GM18909 (cell line): ENCODE measurements around the gene DGKB.

Source experiments
- ATAC-seq: cut with Tn5 transposase; IDR thresholded peaks from one replicate; pipeline ENCODE4 v1.9.1; 2021; ENCODE audit warnings: mild to moderate bottlenecking; ENCODE audit not compliant: unreplicated experiment, poor library complexity

DGKB gene

DNA sequence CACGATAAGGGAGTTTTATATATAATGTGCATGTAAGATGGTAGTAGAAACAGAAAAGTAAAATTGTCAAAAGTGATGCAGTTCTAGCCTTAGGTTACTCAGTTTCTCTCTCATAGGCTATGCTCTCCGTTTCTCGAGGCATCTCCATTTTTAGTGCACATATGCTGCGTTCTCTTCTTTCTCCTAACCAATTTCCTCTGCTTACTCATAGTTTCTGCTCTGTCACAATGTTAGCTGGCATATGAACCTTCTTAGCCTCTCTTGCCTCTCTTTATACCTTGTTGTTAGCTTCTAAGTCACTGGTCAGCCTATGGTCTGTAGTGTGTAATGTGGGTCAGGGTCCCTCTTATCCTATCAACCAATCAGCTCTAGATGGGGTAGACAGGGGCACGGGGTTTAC, 632.5 kb downstream of the DGKB start:
- no peak for ATAC-seq

DNA sequence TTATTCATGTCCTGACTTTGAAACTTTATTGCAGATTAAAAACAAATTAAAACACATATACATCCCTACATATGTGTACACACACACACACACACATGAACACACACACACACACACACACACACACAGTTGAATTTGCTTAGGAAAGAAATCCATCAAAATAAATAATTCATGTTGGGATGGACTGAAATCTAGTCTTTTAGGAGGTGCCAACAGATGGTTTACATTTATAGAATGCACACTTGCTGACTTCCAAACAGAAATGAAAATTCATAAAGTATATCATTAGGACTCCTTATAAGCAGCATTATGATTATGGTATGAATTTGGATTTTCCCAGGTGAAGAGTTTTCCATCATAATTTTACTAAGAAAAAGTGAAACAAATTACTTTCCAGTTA, 642.5 kb downstream of the DGKB start:
- no peak for ATAC-seq

DNA sequence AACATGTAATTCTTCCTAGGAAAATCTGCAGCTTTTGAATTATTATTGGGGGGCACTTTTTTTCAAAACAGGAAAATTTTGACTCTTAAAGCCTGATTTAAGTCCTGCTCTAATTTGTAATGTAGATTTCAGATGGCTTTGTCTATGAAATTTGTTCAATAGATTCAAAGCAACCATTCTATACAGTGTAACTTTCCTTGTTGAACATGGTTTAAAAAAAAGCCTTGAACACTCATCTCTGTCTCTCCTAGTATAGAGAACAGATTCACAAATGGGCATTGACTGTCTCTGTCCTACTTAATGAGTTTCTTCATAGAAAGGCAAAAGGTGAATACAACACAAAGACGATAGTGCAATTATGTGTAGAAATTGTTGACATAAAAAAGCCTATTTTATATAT, 643.7 kb downstream of the DGKB start:
- no peak for ATAC-seq

DNA sequence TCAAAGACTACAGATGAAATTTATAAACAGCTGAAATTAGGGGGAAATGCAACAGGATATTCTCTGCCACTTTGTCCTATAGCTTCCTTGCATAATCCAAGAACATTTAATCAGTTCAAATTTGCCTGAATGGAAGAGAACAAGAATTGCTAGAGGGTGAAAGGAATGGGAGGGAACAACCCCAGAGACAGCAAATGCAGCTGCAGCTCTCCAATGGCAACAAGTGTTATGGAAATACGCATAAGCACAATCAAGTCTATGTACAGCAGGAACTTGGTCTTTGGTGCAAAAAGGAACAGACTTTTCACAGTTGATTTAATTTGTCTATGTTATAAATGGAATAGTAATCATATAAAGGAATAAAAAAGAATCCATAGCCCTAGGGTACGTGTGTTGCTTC, 644.1 kb downstream of the DGKB start:
- ATAC-seq = no peak

DNA sequence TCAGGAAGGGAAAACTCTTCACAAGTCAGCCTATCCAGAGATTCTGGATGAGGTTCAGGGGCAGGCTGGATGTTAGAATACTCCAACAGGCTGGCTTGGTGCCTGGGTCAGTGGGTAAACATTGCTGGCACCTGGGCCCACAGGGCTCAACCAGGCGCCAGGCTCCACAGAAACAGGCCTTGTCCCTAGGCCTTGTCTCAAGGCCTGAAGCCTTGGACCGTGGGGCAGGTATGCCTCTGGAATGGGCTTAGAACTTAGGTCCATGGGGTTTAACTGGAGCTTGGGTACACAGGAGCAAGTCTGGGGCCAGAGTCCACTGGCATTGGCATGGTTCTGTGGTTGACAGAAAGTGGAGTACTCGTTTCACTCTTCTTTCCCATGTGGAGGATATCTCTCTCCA, 650.1 kb downstream of the DGKB start:
- ATAC-seq = no peak

DNA sequence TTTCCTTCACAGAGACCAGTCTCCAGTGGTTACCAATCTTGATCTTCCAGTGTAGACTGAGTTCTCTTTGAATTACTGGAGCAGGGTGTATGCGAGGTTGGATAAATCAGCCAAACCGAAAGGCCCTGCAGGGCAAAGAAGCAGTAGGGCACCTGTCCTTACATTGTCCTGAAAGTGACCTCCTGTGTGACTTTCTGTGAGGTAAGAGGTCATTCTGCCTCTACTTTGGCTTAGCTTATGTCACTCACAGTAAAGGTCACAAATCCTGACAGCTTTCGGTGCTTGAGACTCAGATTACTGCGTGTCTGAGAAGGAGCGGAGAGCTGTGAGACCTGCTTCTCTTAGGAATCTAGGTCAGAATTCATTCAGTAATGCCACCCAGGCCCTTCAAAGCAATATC, 660.4 kb downstream of the DGKB start:
- ATAC-seq = no peak

DNA sequence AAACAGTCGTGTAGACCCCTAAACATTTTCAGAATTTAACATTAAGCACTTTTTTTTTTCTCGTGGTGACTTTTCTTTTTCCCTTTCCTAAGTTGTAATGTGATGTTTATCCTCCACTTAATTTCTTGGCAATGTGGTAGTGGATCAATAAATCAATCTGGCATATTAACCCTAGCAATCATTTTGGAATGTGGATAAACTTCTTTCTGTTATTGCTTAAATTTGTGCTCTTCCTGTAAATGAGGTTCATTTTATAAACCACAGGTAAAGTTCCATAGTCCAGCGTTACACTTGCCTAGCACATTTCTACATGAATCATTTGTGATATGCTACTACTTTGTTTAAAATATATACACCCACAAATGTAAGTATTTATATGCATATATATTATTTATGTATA, 665.7 kb downstream of the DGKB start:
- no peak for ATAC-seq

DNA sequence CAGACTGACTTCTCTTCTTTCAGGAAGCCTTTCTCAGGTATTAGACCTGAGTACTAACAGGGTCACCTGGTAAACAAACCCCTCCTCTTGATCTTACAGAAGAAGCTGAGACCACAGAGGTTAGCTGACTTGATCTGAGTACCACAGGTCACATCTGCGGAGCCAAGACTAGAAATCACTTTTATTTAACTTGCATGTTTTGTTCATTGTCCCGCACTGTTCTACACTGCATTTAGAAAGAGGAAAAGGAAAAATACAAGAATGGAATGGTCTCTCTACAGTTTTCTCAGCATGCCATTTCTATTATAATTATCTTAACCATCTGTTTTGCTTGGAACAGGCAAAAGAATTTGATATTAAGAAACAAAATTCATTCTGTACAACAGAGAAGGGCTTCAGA, 667.5 kb downstream of the DGKB start:
- ATAC-seq = no peak

DNA sequence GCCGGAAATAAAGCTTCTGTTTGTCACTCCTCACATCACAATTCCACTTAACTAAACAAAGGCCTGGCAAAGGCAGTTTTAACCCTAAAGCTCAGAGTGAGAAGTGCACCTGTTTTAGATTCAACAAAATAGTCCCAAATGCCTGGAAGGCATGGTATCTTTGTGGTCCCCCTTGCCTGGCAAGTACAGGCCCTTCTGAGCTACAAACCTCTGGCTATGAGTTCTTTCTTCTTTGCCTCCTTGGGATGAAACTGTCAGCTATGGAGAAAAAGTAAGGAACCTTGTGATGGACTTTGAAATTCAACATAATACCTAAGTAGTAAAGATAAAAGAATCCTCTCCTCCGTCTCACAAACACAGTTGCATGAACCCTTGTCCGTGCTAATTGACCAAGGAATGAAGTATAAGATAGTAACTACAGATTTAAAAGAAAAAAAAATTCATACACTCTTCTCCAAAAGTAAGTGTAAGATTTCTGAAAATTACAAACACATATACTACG, 668.6 kb downstream of the DGKB start:
- no peak for ATAC-seq

DNA sequence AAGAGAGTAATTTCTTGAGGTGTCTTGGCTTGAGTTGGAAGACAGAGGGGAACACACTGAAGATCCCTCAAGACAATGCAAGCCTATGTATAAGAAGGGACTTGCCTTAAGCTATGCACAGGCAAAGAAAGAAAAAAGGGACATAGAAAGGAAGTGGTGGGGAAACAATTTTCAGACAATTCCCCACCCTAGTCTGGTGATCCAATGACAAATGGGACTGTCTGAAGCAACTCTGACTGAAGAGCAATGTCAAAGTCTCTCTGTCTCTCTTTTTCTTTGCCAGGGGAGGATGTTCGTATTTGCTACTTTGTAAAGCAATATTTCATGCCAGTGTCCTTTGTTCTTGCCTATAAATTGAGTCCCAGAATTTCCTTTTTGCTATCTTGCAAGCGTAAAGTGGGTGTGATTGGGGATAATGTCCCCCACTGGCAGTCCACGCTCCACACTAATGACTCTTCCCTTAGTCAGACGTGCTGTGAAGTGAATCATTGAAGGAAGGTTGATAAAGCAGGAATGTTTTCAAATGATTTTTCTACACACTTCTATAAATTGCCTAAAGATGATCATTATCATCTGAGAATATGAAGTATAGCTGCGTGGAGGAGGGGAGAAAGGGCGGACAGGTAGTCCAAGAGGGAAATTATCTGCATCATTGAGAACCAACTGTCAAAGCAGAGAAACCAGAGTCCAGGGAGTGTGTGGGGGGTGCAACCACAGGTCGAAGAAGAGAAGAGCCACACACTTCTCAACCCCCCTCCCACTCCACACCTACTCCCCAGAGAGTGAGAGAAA, 669.3 kb downstream of the DGKB start:
- no peak for ATAC-seq

DNA sequence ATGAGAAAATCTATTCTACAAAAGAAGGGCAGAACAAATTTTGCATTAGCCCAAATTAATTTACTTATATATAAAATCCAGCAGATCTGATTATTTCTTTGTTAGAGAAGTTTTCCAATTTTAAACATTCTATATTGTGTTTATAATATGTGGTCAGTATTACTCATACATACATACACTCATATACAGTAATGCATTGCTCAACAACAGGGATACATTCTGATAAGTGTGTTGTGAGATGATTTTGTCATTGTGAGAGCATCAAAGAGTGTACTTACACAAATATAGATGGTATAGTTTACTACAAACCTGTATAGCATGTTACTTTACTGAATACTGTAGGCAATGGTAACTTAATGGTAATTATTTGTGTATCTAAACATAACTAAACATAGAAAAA, 673.5 kb downstream of the DGKB start:
- no peak for ATAC-seq

DNA sequence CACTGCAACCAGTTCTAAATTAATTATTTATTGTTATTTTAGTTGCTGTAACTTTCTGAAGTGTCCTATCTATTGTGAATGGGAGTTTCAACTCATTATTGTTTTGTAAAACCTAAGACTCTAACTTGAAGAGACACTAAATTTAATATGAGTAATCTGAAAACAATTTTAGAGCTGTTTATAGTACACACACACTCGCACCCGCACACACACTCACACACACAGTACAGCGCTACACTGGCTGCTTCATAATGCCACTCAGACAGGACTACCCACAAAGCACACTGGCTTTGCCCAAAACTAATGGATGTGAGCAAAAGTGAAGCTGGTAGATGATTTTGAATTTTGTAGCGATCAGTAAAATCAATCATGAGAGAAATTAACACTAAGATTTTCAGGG, 674.2 kb downstream of the DGKB start:
- ATAC-seq = no peak

DNA sequence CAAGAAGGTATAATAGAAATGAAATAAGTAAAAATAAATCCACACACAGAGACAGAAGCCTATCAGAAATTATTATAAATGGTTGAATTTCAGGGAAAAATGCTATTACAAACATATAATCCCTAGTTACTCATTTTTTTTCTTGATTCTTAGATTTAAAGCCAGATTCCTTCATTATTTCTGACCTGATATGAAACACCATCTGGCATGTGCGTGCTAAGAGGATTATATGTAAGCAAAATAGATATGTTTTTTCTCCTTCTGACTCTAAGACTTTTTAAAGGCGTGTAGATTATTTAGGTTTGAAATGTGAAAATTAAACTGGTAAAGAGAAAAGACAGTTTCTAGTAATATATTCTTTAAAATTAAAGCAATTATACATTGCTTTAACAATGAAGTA, 676.4 kb downstream of the DGKB start:
- ATAC-seq = no peak

DNA sequence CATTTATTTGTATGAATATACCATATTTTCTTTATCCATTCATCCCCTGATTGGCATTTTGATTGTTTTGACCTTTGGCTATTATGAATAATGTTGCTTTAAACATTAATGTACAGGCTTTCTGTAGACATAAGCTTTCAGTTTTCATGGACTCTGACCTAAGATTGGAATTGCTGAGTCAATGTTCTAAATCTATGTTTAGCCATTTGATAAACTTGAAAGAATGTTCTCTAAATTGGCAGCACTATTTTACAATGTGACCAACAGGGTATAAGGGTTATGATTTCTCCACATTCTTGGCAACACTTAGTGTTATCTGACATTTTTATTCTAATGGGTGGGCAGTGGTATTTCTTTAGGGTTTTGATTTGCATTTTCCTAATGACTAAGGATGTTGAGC, 683.4 kb downstream of the DGKB start:
- no peak for ATAC-seq

DNA sequence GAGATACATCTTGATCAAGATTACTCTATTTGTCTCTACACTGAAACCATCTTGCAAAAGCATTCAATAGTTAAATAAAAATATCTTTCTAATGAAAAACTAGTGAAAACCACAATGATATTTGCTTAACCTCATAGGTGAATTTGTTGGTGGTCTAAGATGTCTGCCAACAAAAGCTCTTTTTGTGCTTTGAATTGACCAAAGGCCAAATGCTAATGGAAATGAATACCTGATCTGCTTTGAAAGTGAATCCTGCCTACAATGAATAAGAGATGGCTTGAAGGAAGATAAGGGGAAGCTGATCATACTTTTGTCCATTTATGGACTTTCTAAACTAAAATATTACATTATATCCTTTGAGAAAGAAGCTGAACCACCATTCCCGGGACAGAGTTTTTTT, 684.2 kb downstream of the DGKB start:
- no peak for ATAC-seq

DNA sequence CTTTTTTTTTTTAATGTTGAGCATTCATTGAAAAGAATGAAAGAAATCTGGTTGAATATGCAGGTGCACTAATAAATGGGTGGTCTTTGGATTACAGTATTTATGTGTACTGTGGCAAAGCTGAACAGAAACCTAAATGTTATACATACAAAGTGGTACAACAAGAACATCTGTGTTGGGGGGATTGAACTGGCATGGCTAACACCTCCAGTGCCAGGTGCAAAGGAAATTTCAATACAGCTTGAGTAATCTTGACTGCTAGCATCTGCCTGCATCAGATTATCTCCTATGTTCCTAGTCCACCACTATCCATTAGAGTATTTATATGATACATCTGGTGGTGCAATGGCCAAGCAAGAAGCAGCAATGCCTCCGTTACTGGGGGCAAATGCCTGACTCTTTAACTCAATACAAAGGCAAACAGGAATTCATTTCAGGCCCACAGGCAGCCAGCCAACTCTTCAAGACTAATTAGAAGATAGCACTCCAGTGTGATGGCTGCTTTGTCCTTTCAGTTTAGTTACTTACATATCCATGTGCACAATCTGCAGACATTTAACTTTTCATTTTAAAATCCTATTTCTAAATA, 692.6 kb downstream of the DGKB start:
- ATAC-seq = no peak

DNA sequence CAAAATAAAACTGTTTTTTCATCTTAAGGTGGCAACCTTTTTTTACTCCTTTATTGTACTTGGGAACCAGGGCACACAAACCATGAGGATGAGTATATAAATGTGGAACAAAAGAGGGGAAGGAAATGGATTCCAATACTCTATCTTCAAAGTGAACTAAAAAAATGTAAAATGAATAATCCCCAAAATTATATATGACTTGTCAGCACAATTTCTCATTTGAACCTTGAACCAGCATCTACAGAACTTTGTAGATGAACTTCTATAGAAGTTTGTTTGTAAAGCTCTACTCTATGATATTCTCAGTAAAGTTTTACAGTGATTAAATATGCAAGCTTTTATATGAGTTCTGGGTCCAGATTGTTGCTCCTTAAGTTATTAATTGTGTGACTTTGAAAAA, 694.8 kb downstream of the DGKB start:
- ATAC-seq = no peak

DNA sequence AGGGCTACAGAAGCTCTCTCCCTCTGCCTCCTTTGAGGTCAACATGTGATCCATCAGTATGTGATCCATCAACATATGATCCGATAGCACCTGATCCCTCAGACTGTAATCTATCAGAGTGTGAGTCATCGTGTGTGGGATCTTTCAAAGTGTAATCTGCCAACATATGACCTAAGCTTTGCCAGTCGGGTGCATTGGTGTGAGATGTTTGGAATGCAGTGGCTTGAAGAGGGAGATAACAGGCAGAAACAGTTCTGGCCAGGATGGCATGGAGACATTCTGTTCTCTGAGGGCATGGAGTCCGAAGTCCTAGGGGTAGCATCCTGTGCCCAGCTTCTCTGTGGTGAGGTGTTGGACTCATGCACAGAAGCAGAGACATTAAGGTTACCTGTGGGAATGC, 695.4 kb downstream of the DGKB start:
- ATAC-seq = no peak

DNA sequence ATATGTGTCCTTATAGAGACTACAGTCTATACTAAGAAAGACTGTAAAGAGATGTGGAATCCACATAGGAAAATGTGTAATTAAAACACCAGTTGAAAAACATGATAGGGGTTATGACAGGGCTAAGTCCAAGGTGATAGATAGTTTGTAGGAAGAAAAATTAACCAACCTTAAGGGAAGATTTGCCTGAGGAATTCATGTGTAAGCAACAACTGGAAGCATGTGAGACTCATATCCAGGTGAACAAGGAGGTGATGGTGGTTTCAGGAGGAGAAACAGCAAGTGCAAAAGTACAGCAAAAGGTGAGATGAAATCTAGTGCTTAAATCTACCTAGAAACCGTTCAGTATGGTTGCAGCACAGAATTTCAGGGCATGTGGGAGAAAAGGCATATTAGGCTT, 696.4 kb downstream of the DGKB start:
- ATAC-seq = no peak

DNA sequence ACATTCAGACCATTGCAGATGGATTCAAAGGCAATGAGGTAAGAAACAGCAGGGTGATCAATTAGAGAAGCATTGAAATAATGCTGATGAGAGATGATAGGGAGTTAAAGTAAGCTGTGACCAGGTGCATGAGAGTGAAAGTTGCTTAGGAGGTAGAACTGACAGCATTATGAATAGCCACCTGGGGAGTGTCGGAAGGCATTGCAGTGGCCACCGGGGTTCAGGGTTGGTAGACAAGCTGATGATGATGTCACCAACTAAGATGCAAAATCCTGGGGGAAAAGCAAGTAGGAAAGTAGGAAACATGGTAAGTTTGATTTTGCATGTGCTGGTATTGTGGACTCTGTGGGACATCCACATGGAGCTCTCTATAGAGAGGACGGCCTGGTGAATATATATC, 701.2 kb downstream of the DGKB start:
- no peak for ATAC-seq

DNA sequence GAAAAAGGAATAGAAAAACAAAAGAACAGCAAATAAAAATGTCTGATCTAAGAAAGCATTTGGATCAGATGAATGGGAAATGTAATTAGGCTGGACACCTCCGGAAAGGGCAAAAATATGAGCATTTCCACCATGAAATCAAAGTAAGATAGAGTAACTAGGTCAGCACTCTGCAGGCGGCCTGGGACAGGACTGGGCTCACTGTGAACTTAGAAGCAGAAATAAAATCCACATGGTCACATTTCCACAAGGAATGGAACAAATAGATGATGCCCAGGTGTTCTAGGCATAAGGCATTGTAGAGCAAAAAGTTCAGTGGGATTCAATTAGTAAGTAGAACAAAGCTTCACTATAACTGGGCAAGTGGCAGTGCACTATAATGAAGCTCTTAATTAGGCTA, 703.2 kb downstream of the DGKB start:
- no peak for ATAC-seq

DNA sequence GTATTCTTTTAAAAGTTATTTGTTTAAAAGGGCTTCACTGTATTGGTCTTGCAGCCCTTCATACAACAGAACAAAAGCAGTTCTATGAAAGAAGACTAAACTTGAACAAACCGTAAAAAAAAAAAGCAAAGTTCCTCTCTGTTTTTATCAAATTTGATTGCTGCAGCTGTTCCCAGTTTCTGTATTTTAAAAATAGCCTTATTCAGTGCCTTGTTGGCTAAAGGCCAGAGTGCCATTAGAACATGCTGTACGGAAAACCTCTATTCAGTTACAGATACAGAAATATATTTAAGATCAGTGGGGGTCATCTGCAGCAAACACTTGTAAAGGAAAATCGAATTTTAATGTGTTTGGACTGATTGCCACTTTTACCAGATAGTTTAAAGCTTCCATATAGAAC, 705.3 kb downstream of the DGKB start:
- no peak for ATAC-seq
